DND-41 (cell line): ENCODE data around the gene RTF2.

Experiments
- EZH2 ChIP-seq: IDR thresholded peaks from 3 replicates; pipeline ENCODE4 v1.6.1; 2012; ENCODE audit warnings: borderline replicate concordance, low read depth, mild to moderate bottlenecking, moderate library complexity, low read length, inconsistent platforms; ENCODE audit not compliant: severe bottlenecking
- TF ChIP-seq, protein P1 (sequence below): IDR thresholded peaks from 2 replicates; pipeline ENCODE4 v1.5.1; 2012; ENCODE audit warnings: borderline replicate concordance, low read length, moderate library complexity, mild to moderate bottlenecking; ENCODE audit not compliant: poor library complexity, severe bottlenecking; ENCODE audit errors: extremely low read depth

DNA sequence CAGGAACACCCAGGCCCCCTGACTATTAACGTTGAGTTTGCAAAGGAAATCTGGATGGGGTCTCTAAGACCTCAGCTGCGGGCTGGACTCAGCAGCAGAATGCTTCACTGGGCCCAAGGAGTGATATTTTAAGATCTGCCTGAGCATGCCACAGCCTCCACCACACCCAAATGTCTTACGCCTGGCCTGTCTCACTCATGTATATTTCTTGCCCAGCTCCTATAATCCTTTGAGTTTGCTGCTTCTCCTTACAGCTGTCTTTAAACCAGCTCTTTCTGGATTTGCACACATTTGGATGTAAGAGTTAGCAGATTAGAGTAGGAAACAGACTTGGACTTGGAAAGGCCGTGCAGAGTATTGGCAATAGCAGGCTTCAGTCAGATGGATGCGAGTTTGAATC lies 40.0 kb upstream of the RTF2 start:
- TF ChIP-seq, protein P1, sequence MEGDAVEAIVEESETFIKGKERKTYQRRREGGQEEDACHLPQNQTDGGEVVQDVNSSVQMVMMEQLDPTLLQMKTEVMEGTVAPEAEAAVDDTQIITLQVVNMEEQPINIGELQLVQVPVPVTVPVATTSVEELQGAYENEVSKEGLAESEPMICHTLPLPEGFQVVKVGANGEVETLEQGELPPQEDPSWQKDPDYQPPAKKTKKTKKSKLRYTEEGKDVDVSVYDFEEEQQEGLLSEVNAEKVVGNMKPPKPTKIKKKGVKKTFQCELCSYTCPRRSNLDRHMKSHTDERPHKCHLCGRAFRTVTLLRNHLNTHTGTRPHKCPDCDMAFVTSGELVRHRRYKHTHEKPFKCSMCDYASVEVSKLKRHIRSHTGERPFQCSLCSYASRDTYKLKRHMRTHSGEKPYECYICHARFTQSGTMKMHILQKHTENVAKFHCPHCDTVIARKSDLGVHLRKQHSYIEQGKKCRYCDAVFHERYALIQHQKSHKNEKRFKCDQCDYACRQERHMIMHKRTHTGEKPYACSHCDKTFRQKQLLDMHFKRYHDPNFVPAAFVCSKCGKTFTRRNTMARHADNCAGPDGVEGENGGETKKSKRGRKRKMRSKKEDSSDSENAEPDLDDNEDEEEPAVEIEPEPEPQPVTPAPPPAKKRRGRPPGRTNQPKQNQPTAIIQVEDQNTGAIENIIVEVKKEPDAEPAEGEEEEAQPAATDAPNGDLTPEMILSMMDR, result no peak
- TF ChIP-seq EZH2, result no peak
